ENCODE measurements around the gene AP2B1. TPM values are rescaled to one million over a fixed set of nuclear protein-coding genes. Genes with fewer than 3 reads are reported as not detected.

Gene AP2B1
- total and polyA plus RNA-seq, 9 of the 15 experiments (the other 6 are each of a cell fraction or from before 2014, with no cell fraction given): 60.1 to 287 (median 105) TPM

DNA sequence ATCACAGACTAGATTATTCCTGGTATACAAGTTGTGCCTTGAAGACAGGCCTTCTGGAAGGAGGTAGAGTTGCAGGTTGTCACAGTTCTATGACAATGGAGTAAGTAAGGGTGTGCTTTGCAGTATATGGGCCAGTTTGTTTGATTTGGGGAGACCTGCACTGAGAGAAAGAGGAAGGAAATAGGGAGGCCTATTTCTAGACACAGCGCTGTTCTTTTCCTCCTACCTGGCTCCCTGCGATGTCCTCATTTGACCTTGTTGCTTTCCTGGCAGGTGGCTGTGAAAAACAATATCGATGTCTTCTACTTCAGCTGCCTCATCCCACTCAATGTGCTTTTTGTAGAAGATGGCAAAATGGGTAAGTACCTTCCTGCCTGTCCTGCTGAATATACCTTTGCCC is 121.8 kb downstream of the AP2B1 start:
- 94% methylated on average over 3 of the region's 3 CpGs for WGBS (ENCODE audit: insufficient coverage, low coverage, missing lambda C conversion rate)
- no peak overlapping the region for H2AFZ ChIP-seq (ENCODE audit: low read depth, low read length)
- DNase-seq (ENCODE audit: extremely low read depth in 1 of 4, low spot score in 3 of 4) (no peak), FAIRE-seq (no peak), ATAC-seq (no peak)
- no peak overlapping the region for H3K4me3 ChIP-seq
- H3K9me3 ChIP-seq (replicated peaks; ENCODE audit: control insufficient read depth, insufficient read depth, low read depth, low read length): no peaks in the 10 kb centered on the region
- ChIA-PET CTCF (ENCODE audit: low intra/inter-chr PET ratio) (no interaction called here), POLR2A (interaction anchor here (0.8 to 1.3 kb wide), 3 partner anchors 8 to 68 kb away, joined by 3 to 5 read pairs (median 3); no protein-coding TSS in a partner anchor)
- H3K9me1 ChIP-seq (ENCODE audit: control insufficient read depth, insufficient read depth, low read length): no peaks in the 10 kb centered on the region
- H3K79me2 ChIP-seq (ENCODE audit: control insufficient read depth, insufficient read depth, low read length): no peaks in the 10 kb centered on the region
- in situ Hi-C loops (cut with MboI): no loop called here
- peaks cover 68% of the 10 kb centered on the region for H3K36me3 ChIP-seq (ENCODE audit: control insufficient read depth, insufficient read depth, low read length)
- intact Hi-C loops (cut with micrococcal nuclease): no loop called here
- no peaks in the 10 kb centered on the region for H3K27me3 ChIP-seq (ENCODE audit: control insufficient read depth in 2 of 2, insufficient read depth in 2 of 2, low read length in 2 of 2)
- no peaks in the 10 kb centered on the region for H3K4me1 ChIP-seq (replicated peaks in 1 of 2; ENCODE audit: control insufficient read depth in 2 of 2, insufficient read depth in 2 of 2, low read length in 2 of 2)
- H4K20me1 ChIP-seq (replicated peaks; ENCODE audit: control insufficient read depth, insufficient read depth, low read length): no peaks in the 10 kb centered on the region
- BruUV-seq (replicated peaks): no TSS peak
- H3K27ac ChIP-seq (ENCODE audit: extremely low read depth, low read depth, low read length): no peak overlapping the region
- no peak overlapping the region for H3K9ac ChIP-seq (ENCODE audit: insufficient read depth in 1 of 2, low read depth in 2 of 2, low read length in 2 of 2)
- no peak overlapping the region for H3K4me2 ChIP-seq (ENCODE audit: insufficient read depth, low read length)
- TF ChIP-seq DEAF1 (CRISPR knock-in tag; IDR thresholded peaks at IDR 0.05) (no peak), LEF1 (IDR thresholded peaks at IDR 0.05) (no peak), DACH1 (IDR thresholded peaks at IDR 0.05; ENCODE audit: partially characterized antibody) (no peak), POU5F1 (IDR thresholded peaks at IDR 0.05; ENCODE audit: borderline replicate concordance, low read depth, low read length, partially characterized antibody) (no peak), SRF (CRISPR knock-in tag; IDR thresholded peaks at IDR 0.05) (no peak), ZNF324 (CRISPR knock-in tag; IDR thresholded peaks at IDR 0.05) (no peak), ZNF449 (CRISPR knock-in tag; IDR thresholded peaks at IDR 0.05) (no peak), ZSCAN29 (IDR thresholded peaks at IDR 0.05) (no peak), ARHGAP35 (IDR thresholded peaks at IDR 0.05; ENCODE audit: partially characterized antibody) (no peak), MED1 (CRISPR knock-in tag; IDR thresholded peaks at IDR 0.05; ENCODE audit: borderline replicate concordance) (no peak), KDM1A (IDR thresholded peaks at IDR 0.05) (no peak), KDM5B (IDR thresholded peaks at IDR 0.05; ENCODE audit: insufficient replicate concordance, low read depth, low read length) (no peak), MYBL2 (IDR thresholded peaks at IDR 0.05; ENCODE audit: low read depth) (no peak), MYBL2 (CRISPR knock-in tag; IDR thresholded peaks at IDR 0.05; ENCODE audit: borderline replicate concordance) (no peak)
- TF ChIP-seq, protein P1, sequence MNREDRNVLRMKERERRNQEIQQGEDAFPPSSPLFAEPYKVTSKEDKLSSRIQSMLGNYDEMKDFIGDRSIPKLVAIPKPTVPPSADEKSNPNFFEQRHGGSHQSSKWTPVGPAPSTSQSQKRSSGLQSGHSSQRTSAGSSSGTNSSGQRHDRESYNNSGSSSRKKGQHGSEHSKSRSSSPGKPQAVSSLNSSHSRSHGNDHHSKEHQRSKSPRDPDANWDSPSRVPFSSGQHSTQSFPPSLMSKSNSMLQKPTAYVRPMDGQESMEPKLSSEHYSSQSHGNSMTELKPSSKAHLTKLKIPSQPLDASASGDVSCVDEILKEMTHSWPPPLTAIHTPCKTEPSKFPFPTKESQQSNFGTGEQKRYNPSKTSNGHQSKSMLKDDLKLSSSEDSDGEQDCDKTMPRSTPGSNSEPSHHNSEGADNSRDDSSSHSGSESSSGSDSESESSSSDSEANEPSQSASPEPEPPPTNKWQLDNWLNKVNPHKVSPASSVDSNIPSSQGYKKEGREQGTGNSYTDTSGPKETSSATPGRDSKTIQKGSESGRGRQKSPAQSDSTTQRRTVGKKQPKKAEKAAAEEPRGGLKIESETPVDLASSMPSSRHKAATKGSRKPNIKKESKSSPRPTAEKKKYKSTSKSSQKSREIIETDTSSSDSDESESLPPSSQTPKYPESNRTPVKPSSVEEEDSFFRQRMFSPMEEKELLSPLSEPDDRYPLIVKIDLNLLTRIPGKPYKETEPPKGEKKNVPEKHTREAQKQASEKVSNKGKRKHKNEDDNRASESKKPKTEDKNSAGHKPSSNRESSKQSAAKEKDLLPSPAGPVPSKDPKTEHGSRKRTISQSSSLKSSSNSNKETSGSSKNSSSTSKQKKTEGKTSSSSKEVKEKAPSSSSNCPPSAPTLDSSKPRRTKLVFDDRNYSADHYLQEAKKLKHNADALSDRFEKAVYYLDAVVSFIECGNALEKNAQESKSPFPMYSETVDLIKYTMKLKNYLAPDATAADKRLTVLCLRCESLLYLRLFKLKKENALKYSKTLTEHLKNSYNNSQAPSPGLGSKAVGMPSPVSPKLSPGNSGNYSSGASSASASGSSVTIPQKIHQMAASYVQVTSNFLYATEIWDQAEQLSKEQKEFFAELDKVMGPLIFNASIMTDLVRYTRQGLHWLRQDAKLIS (CRISPR knock-in tag; IDR thresholded peaks at IDR 0.05): no peak

All from K562 (cell line).